ENCODE results near the gene EPB41.
"Not testable (repeated sequence)": the region's sequence is repeated elsewhere in the genome, so short reads cannot be mapped to it uniquely, and the experiment has no call there.

EPB41 gene

GRCh38 chr1:28914228-28915030 is at the start of gene EPB41:
Gene EPB41, plus strand, starts transcription at chr1:28914569. Its CDS starts 72,869 bp downstream, at chr1:28987438.
- DNase-seq, result peak; percentile 97

DNA sequence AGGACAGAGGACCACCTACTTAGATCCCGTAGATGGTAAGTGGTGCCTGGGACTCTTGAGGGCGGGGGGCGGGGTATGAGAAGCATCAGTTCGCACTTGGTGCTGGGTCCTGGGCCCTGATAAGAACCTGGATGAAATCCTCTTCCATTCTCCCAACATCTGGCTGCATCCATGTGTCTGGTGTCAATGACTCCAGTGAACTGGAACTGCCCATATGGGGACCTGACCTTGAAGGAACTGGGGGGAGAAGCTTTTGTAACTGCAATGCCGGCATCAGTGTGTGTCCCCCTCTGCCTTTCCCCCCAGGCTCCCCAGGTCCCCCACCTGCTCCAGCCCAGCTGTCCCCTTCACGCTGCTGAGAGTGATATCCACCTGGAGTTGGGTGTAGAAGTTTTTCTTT is 49.7 kb upstream of the EPB41 start:
- DNase-seq, result no peak

GRCh38 chr1:28865997-28866650 is 48.2 kb upstream of the EPB41 start:
- DNase-seq, result no peak

DNA sequence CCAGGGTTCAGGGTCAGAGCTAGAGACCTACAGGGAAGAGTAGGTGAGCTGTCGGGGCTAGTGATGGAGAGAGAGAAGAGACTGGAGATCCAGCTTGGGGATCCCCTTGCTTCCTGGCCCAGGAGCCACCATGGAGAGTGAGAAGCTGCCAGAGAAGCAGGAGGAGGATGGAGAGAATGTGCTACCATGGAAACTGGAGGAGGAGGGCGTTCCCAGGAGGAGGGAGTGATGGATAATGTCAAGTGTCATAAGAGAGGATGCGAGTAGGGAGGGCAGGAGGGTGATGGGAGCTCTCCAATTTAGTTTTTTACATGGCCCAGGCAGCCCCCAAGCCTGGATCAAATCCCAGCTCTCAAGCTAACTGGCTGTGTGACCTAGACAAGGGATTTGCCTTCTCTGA is 46.5 kb upstream of the EPB41 start:
- no peak for DNase-seq

DNA sequence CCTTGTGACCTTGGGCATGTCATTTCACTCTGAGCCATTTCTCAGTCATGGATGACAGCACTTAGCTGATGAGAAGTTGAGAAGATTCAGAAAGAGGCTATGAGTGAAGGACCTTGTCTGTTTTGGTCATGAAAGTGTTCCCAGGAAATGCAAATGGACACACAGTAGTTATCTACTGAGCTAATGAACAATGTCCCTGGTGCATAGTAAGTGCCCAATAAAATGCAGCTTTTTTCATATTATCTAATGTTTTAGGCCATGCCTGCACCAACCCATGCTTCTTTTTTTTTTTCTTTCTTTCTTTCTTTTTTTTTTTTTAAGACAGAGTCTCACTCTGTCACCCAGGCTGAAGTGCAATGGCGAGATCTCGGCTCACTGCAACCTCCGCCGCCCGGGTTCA is 44.4 kb upstream of the EPB41 start:
- DNase-seq, result no peak

GRCh38 chr1:28871631-28872401 is 42.6 kb upstream of the EPB41 start:
- no peak for DNase-seq

DNA sequence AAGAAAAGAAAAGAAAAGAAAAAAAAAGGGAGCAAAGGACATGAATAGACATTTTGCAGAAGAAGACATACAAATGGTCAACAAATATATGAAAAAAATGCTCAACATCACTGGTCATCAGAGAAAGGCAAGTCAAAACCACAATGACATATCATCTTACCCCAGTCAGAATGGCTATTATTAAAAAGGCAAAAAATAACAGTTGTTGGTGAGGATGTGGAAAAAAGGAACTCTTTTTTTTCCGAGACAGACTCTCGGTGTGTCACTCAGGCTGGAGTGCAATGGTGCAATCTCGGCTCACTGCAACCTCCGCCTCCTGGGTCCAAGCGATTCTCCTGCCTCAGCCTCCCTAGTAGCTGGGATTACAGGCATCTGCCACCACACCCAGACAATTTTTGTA is 39.2 kb upstream of the EPB41 start:
- DNase-seq, result not testable (repeated sequence)

- DNase-seq, result peak; percentile 20
These were observed 37.1 kb upstream of the EPB41 start for GRCh38 chr1:28877132-28877781.

GRCh38 chr1:28878796-28879195 is 35.6 kb upstream of the EPB41 start:
- DNase-seq, result no peak

GRCh38 chr1:28882009-28882628 is 32.2 kb upstream of the EPB41 start:
- DNase-seq, result peak; percentile 71

GRCh38 chr1:28883242-28883616 is 31.1 kb upstream of the EPB41 start:
- DNase-seq, result no peak

GRCh38 chr1:28885472-28885877 is 28.9 kb upstream of the EPB41 start:
- no peak for DNase-seq

GRCh38 chr1:28885977-28886730 is 28.2 kb upstream of the EPB41 start:
- no peak for DNase-seq

DNA sequence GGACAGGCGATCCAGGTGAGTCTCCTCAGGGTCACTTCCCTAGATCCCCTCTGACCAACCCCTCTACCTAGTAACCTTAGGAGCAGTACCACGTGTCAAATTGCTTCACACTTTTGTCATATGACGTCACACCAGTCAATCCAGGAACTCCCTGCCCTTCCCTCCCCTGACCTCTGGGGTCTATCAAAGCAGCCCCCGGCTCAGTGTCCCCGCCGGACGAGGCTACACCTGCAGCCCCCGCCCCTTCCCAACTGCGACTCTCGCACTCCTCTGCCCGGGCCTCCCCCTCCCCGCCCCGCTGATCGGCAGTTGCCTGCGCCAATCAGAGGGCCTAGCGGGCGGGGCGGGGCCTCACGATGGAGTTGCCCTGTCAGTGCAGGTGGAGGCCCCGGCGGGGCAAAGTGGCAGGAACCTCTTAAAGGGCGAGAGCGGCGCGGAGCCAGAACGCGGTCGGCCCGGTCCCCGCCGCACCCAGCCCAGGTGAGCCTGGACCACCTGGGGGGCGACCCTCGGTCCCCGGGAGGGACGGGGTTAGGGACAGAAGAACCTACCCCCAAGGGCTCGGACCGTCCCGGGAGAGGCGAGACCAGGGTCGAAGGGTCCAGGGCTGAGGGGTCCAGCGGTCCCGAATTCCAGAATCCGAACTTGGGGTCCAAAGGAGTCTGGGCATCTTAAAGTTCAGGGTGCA is 27.5 kb upstream of the EPB41 start:
- peak; percentile 68 for DNase-seq

DNA sequence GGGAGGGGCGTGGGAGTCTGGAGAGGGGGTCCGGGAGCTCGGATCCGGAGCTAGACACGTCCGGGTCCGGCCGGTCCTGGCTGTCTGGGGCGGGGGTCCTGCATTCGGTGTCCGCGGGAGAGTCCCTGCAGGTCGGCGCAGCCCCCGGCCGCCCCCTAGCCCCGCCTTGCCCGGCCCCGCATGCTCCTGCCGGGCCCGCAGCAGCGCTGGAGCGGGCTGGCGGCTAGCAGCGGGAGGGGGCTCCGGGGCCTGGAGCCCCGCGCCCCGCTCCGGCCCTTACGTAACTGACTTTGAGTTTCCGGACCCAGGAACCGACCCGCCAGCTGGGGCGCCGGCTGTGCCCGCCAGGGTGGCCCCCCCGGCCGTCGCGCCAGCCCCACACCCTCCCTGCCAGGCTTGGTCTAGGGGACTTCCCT is 26.9 kb upstream of the EPB41 start:
- DNase-seq, result no peak

DNA sequence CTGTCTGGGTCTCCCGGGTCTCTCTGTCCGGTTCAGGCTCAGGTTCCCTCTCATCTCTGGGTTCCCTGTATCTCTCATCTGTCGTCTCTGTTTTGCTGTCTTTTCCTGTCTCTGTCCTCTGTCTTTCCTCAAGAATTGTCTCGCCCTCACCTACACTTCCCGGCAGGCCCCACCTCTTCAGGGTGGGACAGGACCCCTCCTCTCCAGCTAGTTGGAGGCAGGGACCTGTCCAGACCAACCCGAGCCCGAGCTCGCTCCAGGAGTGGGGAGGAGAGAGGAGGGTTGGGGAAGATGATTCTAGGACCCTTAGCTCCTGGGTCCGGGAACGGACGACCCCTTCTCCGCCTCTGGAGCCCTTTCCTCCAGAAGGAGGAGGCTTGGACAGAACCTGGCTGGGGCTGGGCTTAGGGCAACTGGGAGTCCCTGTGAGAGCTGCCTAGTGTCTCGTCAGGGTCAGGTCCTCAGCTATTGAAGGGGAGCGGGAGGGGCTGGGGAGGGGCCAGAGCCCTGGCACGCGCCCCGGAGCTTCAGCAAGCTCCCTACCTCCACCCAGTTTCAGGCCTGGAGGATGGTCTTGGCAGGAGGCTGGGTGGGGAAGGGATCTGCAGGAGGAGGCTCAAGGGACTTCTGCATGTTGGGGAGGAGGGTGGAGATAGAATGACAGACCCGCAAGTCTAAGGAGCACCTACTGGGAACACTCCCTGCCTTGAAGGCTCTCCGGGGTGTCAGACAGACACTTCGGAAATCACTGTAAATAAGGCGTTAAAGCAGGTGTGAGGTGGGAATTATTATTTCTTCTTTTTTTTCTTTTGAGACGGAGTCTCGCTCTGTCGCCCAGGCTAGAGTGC is 26.3 kb upstream of the EPB41 start:
- no peak for DNase-seq

- DNase-seq, result no peak
These were observed 25.5 kb upstream of the EPB41 start for GRCh38 chr1:28888915-28889314.

- no peak for DNase-seq
These were observed 25.0 kb upstream of the EPB41 start for GRCh38 chr1:28889357-28889756.

GRCh38 chr1:28890435-28890834 is 23.9 kb upstream of the EPB41 start:
- DNase-seq, result no peak

GRCh38 chr1:28890836-28891235 is 23.5 kb upstream of the EPB41 start:
- DNase-seq, result no peak
